ENCODE data around the gene ELMO3. TPM values are rescaled to one million over a fixed set of nuclear protein-coding genes. Genes with fewer than 3 reads are reported as not detected.

ELMO3 gene
- total and polyA plus RNA-seq, 4 donors, result 6.5 to 22.5 (median 15.5) TPM

GRCh38 chr16:67180166-67180565 lies 18.8 kb upstream of the ELMO3 start:
- DNase-seq, result no peak
- 93 to 95% methylated on average over 16 of the region's 16 CpGs for WGBS, 2 donors
- Histone ChIP-seq H3K9ac (ENCODE audit: insufficient read depth in 1 of 2, low read length in 2 of 2) (no peak overlapping the region), H3K36me3 (ENCODE audit: control insufficient read depth in 4 of 4, insufficient read depth in 4 of 4, low read length in 4 of 4) (peaks cover 0 to 1% (median 0%) of the 10 kb centered on the region in 4 donors), H3K27ac (ENCODE audit: low read depth in 1 of 2, low read length in 1 of 2) (no peak overlapping the region), H3K9me3 (ENCODE audit: control insufficient read depth in 4 of 4, insufficient read depth in 3 of 4, low read length in 3 of 4) (no peaks in the 10 kb centered on the region), H3K27me3 (ENCODE audit: control insufficient read depth in 3 of 3, insufficient read depth in 3 of 3, low read length in 2 of 3) (no peaks in the 10 kb centered on the region), H3K4me1 (ENCODE audit: control insufficient read depth in 5 of 5, insufficient read depth in 5 of 5, low read length in 5 of 5) (peaks cover 0 to 57% (median 19%) of the 10 kb centered on the region in 5 donors), H3K4me3 (no peak overlapping the region)
- ATAC-seq (ENCODE audit: insufficient read depth, low FRiP score), result no peak
- no peak for TF ChIP-seq CTCF (IDR thresholded peaks at IDR 0.05; ENCODE audit: control extremely low read depth, extremely low read depth)

- peak in 1 of 3 donors; percentile 39 for DNase-seq
- no peak for ATAC-seq (ENCODE audit: insufficient read depth, low FRiP score)
- 68 to 81% methylated on average over 2 of the region's 2 CpGs for WGBS, 2 donors
- Histone ChIP-seq H3K27ac (ENCODE audit: low read depth in 1 of 2, low read length in 1 of 2) (peak overlapping the region in 1 of 2 donors; percentile 20), H3K9ac (ENCODE audit: insufficient read depth in 1 of 2, low read length in 2 of 2) (no peak overlapping the region), H3K4me1 (ENCODE audit: control insufficient read depth in 5 of 5, insufficient read depth in 5 of 5, low read length in 5 of 5) (peaks cover 0 to 57% (median 14%) of the 10 kb centered on the region in 5 donors), H3K27me3 (ENCODE audit: control insufficient read depth in 3 of 3, insufficient read depth in 3 of 3, low read length in 2 of 3) (no peaks in the 10 kb centered on the region), H3K4me3 (no peak overlapping the region), H3K36me3 (ENCODE audit: control insufficient read depth in 4 of 4, insufficient read depth in 4 of 4, low read length in 4 of 4) (peaks cover 0 to 1% (median 0%) of the 10 kb centered on the region in 4 donors), H3K9me3 (ENCODE audit: control insufficient read depth in 4 of 4, insufficient read depth in 3 of 4, low read length in 3 of 4) (no peaks in the 10 kb centered on the region)
- TF ChIP-seq CTCF (IDR thresholded peaks at IDR 0.05; ENCODE audit: control extremely low read depth, extremely low read depth), result no peak
Measured at GRCh38 chr16:67181346-67181745, 17.6 kb upstream of the ELMO3 start.

GRCh38 chr16:67182288-67182687 lies 16.6 kb upstream of the ELMO3 start:
- H3K36me3 ChIP-seq (ENCODE audit: control insufficient read depth in 4 of 4, insufficient read depth in 4 of 4, low read length in 4 of 4), result no peaks in the 10 kb centered on the region
- no peak overlapping the region for H3K27ac ChIP-seq (ENCODE audit: low read depth in 1 of 2, low read length in 1 of 2)
- TF ChIP-seq CTCF (IDR thresholded peaks at IDR 0.05; ENCODE audit: control extremely low read depth, extremely low read depth), result no peak
- H3K9me3 ChIP-seq (ENCODE audit: control insufficient read depth in 4 of 4, insufficient read depth in 3 of 4, low read length in 3 of 4), result no peaks in the 10 kb centered on the region
- ATAC-seq (ENCODE audit: insufficient read depth, low FRiP score) (no peak), DNase-seq (no peak)
- WGBS, 2 donors, result 71 to 82% methylated on average over 2 of the region's 2 CpGs
- peaks cover 0 to 48% (median 12%) of the 10 kb centered on the region in 5 donors for H3K4me1 ChIP-seq (ENCODE audit: control insufficient read depth in 5 of 5, insufficient read depth in 5 of 5, low read length in 5 of 5)
- no peak overlapping the region for H3K4me3 ChIP-seq
- no peak overlapping the region for H3K9ac ChIP-seq (ENCODE audit: insufficient read depth in 1 of 2, low read length in 2 of 2)
- no peaks in the 10 kb centered on the region for H3K27me3 ChIP-seq (ENCODE audit: control insufficient read depth in 3 of 3, insufficient read depth in 3 of 3, low read length in 2 of 3)

- no peak for DNase-seq
- H3K9ac ChIP-seq (ENCODE audit: insufficient read depth in 1 of 2, low read length in 2 of 2), result peak overlapping the region in 1 of 2 donors; percentile 59
- no peaks in the 10 kb centered on the region for H3K9me3 ChIP-seq (ENCODE audit: control insufficient read depth in 4 of 4, insufficient read depth in 3 of 4, low read length in 3 of 4)
- no peak for TF ChIP-seq CTCF (IDR thresholded peaks at IDR 0.05; ENCODE audit: control extremely low read depth, extremely low read depth)
- H3K27ac ChIP-seq (ENCODE audit: low read depth in 1 of 2, low read length in 1 of 2), result peak overlapping the region in 1 of 2 donors; percentile 61
- ATAC-seq (ENCODE audit: insufficient read depth, low FRiP score), result no peak
- H3K27me3 ChIP-seq (ENCODE audit: control insufficient read depth in 3 of 3, insufficient read depth in 3 of 3, low read length in 2 of 3), result no peaks in the 10 kb centered on the region
- H3K36me3 ChIP-seq (ENCODE audit: control insufficient read depth in 4 of 4, insufficient read depth in 4 of 4, low read length in 4 of 4), result no peaks in the 10 kb centered on the region
- WGBS, 2 donors, result 4 to 5% methylated on average over 11 of the region's 11 CpGs
- no peak overlapping the region for H3K4me3 ChIP-seq
- peaks cover 0 to 41% (median 12%) of the 10 kb centered on the region in 5 donors for H3K4me1 ChIP-seq (ENCODE audit: control insufficient read depth in 5 of 5, insufficient read depth in 5 of 5, low read length in 5 of 5)
Measured at GRCh38 chr16:67183284-67183626, 15.7 kb upstream of the ELMO3 start.

Measured in lung (tissue), 12 donors.